ENCODE results near the gene OLFM3. TPM values are rescaled to one million over a fixed set of nuclear protein-coding genes. Genes with fewer than 3 reads are reported as not detected.

OLFM3 gene
- total and polyA plus RNA-seq, 2 experiments from 2014 or later = 0.21 to 0.31 TPM

- H3K9me2 ChIP-seq (ENCODE audit: insufficient read depth) = no peaks in the 10 kb centered on the region
- H2AFZ ChIP-seq = no peak overlapping the region
- H4K20me1 ChIP-seq (replicated peaks; ENCODE audit: insufficient read depth) = no peaks in the 10 kb centered on the region
- Mint-ChIP-seq H3K27ac (no peak overlapping the region), H3K9me3 (peaks cover 5% of the 10 kb centered on the region; the same call in 2 of the 3 replicates), H3K4me3 (no peak overlapping the region), H3K27me3 (ENCODE audit: insufficient read depth, low read depth, poor library complexity) (peaks cover 3% of the 10 kb centered on the region), H3K36me3 (ENCODE audit: low read depth) (peaks cover 10% of the 10 kb centered on the region; the same call in 2 of the 3 replicates), H3K4me1 (peaks cover 10% of the 10 kb centered on the region)
- no peaks in the 10 kb centered on the region for H3K27me3 ChIP-seq (ENCODE audit: insufficient read depth)
- peaks cover 16% of the 10 kb centered on the region for H3K4me1 ChIP-seq (ENCODE audit: insufficient read depth)
- H3F3A ChIP-seq (replicated peaks; ENCODE audit: low read depth) = no peaks in the 10 kb centered on the region
- TF ChIP-seq ZNF331 (CRISPR knock-in tag; IDR thresholded peaks at IDR 0.05; ENCODE audit: low read depth) (no peak), EZH2 (IDR thresholded peaks at IDR 0.05; ENCODE audit: low read depth, unreplicated experiment) (no peak), EZH2phosphoT487 (IDR thresholded peaks at IDR 0.05; ENCODE audit: unreplicated experiment) (no peak), ETS1 (IDR thresholded peaks at IDR 0.05) (no peak), ZNF114 (CRISPR knock-in tag; IDR thresholded peaks at IDR 0.05) (no peak), STAT1 (IDR thresholded peaks at IDR 0.05; ENCODE audit: unreplicated experiment) (no peak), CTCF (conservative IDR thresholded peaks at IDR 0.05; ENCODE audit: low read depth in 2 of 2) (no peak), NANOG (IDR thresholded peaks at IDR 0.05; ENCODE audit: borderline replicate concordance) (no peak), JUNB (IDR thresholded peaks at IDR 0.05; ENCODE audit: unreplicated experiment) (no peak), CREB1 (CRISPR knock-in tag; IDR thresholded peaks at IDR 0.05; ENCODE audit: low read depth) (no peak)
- TF ChIP-seq, protein P1, sequence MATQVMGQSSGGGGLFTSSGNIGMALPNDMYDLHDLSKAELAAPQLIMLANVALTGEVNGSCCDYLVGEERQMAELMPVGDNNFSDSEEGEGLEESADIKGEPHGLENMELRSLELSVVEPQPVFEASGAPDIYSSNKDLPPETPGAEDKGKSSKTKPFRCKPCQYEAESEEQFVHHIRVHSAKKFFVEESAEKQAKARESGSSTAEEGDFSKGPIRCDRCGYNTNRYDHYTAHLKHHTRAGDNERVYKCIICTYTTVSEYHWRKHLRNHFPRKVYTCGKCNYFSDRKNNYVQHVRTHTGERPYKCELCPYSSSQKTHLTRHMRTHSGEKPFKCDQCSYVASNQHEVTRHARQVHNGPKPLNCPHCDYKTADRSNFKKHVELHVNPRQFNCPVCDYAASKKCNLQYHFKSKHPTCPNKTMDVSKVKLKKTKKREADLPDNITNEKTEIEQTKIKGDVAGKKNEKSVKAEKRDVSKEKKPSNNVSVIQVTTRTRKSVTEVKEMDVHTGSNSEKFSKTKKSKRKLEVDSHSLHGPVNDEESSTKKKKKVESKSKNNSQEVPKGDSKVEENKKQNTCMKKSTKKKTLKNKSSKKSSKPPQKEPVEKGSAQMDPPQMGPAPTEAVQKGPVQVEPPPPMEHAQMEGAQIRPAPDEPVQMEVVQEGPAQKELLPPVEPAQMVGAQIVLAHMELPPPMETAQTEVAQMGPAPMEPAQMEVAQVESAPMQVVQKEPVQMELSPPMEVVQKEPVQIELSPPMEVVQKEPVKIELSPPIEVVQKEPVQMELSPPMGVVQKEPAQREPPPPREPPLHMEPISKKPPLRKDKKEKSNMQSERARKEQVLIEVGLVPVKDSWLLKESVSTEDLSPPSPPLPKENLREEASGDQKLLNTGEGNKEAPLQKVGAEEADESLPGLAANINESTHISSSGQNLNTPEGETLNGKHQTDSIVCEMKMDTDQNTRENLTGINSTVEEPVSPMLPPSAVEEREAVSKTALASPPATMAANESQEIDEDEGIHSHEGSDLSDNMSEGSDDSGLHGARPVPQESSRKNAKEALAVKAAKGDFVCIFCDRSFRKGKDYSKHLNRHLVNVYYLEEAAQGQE (IDR thresholded peaks at IDR 0.05; ENCODE audit: unreplicated experiment) = no peak
- TF ChIP-seq, protein P2, sequence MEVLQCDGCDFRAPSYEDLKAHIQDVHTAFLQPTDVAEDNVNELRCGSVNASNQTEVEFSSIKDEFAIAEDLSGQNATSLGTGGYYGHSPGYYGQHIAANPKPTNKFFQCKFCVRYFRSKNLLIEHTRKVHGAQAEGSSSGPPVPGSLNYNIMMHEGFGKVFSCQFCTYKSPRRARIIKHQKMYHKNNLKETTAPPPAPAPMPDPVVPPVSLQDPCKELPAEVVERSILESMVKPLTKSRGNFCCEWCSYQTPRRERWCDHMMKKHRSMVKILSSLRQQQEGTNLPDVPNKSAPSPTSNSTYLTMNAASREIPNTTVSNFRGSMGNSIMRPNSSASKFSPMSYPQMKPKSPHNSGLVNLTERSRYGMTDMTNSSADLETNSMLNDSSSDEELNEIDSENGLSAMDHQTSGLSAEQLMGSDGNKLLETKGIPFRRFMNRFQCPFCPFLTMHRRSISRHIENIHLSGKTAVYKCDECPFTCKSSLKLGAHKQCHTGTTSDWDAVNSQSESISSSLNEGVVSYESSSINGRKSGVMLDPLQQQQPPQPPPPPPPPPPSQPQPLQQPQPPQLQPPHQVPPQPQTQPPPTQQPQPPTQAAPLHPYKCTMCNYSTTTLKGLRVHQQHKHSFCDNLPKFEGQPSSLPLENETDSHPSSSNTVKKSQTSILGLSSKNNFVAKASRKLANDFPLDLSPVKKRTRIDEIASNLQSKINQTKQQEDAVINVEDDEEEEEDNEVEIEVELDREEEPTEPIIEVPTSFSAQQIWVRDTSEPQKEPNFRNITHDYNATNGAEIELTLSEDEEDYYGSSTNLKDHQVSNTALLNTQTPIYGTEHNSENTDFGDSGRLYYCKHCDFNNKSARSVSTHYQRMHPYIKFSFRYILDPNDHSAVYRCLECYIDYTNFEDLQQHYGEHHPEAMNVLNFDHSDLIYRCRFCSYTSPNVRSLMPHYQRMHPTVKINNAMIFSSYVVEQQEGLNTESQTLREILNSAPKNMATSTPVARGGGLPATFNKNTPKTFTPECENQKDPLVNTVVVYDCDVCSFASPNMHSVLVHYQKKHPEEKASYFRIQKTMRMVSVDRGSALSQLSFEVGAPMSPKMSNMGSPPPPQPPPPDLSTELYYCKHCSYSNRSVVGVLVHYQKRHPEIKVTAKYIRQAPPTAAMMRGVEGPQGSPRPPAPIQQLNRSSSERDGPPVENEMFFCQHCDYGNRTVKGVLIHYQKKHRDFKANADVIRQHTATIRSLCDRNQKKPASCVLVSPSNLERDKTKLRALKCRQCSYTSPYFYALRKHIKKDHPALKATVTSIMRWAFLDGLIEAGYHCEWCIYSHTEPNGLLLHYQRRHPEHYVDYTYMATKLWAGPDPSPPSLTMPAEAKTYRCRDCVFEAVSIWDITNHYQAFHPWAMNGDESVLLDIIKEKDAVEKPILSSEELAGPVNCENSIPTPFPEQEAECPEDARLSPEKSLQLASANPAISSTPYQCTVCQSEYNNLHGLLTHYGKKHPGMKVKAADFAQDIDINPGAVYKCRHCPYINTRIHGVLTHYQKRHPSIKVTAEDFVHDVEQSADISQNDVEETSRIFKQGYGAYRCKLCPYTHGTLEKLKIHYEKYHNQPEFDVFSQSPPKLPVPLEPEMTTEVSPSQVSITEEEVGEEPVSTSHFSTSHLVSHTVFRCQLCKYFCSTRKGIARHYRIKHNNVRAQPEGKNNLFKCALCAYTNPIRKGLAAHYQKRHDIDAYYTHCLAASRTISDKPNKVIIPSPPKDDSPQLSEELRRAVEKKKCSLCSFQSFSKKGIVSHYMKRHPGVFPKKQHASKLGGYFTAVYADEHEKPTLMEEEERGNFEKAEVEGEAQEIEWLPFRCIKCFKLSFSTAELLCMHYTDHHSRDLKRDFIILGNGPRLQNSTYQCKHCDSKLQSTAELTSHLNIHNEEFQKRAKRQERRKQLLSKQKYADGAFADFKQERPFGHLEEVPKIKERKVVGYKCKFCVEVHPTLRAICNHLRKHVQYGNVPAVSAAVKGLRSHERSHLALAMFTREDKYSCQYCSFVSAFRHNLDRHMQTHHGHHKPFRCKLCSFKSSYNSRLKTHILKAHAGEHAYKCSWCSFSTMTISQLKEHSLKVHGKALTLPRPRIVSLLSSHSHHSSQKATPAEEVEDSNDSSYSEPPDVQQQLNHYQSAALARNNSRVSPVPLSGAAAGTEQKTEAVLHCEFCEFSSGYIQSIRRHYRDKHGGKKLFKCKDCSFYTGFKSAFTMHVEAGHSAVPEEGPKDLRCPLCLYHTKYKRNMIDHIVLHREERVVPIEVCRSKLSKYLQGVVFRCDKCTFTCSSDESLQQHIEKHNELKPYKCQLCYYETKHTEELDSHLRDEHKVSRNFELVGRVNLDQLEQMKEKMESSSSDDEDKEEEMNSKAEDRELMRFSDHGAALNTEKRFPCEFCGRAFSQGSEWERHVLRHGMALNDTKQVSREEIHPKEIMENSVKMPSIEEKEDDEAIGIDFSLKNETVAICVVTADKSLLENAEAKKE (CRISPR knock-in tag; IDR thresholded peaks at IDR 0.05) = no peak
- no peaks in the 10 kb centered on the region for H3K36me3 ChIP-seq (ENCODE audit: insufficient read depth)
- DNase-seq (ENCODE audit: low spot score) = no peak
- no peak for ATAC-seq
- no peak overlapping the region for H3K4me2 ChIP-seq
- H3K79me2 ChIP-seq (replicated peaks; ENCODE audit: insufficient read depth) = no peaks in the 10 kb centered on the region
- H3K4me3 ChIP-seq = no peak overlapping the region
- no peak overlapping the region for H3K27ac ChIP-seq (ENCODE audit: low read depth)
These were observed 67.4 kb downstream of the OLFM3 start for GRCh38 chr1:101929343-101929742.
